GM18505 (cell line): ENCODE results near the gene GPC6.

Experiments
- ATAC-seq: cut with Tn5 transposase; IDR thresholded peaks from one replicate; pipeline ENCODE4 v1.9.1; 2021; ENCODE audit not compliant: unreplicated experiment
- POLR2A ChIP-seq: IDR thresholded peaks from 4 replicates; pipeline ENCODE4 v1.6.1; 2011; ENCODE audit warnings: borderline replicate concordance; ENCODE audit not compliant: insufficient read depth, insufficient read length; ENCODE audit errors: extremely low read depth

The GPC6 gene

GRCh38 chr13:94153586-94153985 is 927.0 kb downstream of the GPC6 start:
- no peak for ATAC-seq
- no peak for TF ChIP-seq POLR2A

- TF ChIP-seq POLR2A: no peak
- no peak for ATAC-seq
Observed at GRCh38 chr13:94154367-94154766, 927.8 kb downstream of the GPC6 start.

DNA sequence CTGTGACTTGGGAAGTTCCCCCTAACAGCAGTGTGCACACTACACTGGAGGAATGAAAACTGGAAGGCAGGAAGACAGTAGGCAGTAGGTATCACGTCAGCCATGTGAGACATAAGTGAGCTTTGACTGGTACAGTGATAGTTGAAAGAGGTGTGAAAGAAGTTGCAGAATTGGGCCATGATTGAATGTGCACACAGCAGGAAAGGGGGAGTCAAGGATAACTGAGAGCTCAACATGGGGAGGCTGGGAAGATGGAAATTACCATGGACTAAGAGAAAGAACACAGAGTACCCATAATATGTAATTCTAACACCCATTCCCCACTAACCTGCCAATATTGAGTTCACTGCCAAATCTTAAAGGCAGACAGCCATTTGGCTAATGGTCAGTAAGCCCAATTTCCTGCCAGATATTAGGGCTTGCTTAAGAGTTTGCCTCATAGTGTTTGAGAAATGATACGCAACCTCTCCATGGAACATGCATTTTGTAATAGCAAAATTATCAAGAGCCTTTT is 931.2 kb downstream of the GPC6 start:
- ATAC-seq: no peak
- TF ChIP-seq POLR2A: no peak

DNA sequence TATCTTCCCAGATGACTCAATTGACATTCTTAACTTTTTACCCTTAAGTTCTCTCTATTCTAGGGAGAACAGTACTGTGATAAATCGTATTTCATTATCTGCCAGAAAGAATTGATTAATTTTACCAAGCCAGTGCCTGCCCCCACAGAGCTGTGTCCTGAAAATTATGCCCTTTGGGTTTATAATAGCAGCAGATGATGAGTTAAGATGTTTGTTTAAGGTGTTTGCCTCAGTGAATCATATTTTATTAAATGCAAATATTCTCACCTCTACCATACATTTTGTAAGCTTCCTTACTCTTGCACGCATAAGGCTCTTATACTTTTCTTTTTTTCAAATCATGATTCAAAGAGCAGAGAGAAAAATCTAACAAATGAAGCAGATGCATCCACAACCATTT is 934.3 kb downstream of the GPC6 start:
- no peak for TF ChIP-seq POLR2A
- no peak for ATAC-seq

- no peak for ATAC-seq
- TF ChIP-seq POLR2A: no peak
Observed at GRCh38 chr13:94162289-94162688, 935.7 kb downstream of the GPC6 start.

DNA sequence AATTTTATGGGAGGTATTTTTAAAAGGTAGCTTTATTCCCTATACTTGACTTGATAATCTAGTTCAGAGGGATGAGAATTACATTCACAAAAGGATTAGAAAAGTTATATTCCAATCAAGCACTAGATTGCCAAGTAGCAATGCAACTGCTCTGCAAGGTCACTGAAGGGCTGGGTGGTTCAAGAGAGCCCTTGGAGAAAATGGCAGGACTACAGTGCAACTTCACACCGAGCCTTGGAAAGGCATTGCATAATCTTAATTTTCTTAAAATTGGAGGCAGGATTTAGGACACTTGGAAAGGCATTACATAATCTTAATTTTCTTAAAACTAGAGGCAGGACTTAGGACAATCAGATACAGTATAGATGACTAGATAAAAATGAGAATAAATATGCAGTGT is 936.9 kb downstream of the GPC6 start:
- no peak for TF ChIP-seq POLR2A
- ATAC-seq: no peak

DNA sequence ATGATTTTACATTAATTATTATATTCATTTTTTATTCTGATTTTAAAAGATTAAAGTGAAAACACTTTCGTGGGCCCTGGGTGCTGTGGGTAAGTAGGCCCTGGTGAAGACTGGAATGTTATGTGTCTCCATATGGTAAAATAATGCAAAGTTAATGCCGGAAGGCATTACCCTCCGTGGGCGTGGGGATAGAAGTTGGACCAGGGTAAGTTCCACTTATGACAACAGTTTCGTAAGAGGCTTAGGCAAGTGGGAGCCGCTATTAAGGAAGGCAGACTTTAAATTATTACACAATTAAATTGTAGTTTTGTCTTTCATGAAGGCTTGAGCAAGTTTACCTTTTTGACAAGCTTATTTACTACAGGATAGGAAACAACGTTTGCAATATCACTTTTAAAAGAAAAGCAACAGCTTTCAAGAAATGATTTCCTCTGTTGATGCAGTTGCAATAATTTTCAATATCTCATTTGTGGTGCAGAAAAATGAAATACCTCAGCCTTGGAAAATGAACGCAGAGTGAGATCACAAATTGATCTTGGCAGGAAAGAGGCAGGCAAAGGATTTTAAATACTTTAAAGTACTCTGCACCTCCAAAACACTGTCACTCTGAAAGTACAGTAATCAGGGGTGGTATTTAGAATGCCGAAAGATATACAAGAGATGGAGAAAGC is 942.3 kb downstream of the GPC6 start:
- TF ChIP-seq POLR2A: no peak
- ATAC-seq: no peak

- ATAC-seq: no peak
- TF ChIP-seq POLR2A: no peak
Observed at GRCh38 chr13:94169454-94170144, 943.0 kb downstream of the GPC6 start.

GRCh38 chr13:94170145-94170571 is 943.6 kb downstream of the GPC6 start:
- no peak for TF ChIP-seq POLR2A
- ATAC-seq: no peak

- no peak for TF ChIP-seq POLR2A
- ATAC-seq: no peak
Observed at GRCh38 chr13:94172416-94172815, 945.8 kb downstream of the GPC6 start.

GRCh38 chr13:94173312-94173854 is 946.8 kb downstream of the GPC6 start:
- no peak for TF ChIP-seq POLR2A
- no peak for ATAC-seq

GRCh38 chr13:94174009-94174408 is 947.4 kb downstream of the GPC6 start:
- TF ChIP-seq POLR2A: no peak
- ATAC-seq: no peak

- no peak for ATAC-seq
- TF ChIP-seq POLR2A: no peak
Observed at GRCh38 chr13:94175076-94175475, 948.5 kb downstream of the GPC6 start.

DNA sequence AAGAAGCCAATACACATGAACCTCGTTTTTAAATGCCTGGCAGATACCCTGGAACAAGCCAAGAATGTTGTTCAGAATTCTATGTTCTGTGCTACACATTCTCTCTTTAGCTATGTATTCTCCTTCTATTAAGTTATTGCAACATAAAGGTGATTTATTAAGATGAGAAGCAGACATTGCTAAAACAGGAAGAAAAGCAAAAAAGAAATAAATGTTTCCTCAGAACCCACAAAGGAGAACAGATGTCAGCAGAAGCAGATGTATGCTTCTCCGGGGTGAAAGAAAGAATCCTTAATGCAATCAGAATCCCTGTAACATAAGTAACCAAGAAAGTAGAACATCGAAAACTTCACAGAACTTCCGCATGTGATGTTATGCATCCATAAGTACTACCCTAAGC is 950.0 kb downstream of the GPC6 start:
- ATAC-seq: no peak
- TF ChIP-seq POLR2A: no peak

DNA sequence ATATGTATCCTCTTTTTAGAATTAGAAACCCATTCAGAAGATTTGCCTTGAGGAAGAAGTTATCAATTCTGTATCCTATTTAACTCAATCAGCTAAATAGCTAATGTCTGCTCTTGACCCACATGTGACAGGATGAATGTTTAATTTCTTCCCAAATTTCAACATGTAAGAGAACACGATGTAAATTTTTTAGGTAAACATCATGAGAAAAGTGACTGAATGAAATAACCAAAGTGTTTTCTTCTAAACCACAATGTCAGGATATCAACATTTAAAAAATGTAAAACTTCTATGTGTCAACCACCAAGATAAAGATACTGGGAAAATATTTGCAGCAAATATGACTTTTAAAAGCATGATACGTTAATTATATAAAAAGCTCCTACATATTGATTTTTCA is 950.4 kb downstream of the GPC6 start:
- no peak for TF ChIP-seq POLR2A
- ATAC-seq: no peak

DNA sequence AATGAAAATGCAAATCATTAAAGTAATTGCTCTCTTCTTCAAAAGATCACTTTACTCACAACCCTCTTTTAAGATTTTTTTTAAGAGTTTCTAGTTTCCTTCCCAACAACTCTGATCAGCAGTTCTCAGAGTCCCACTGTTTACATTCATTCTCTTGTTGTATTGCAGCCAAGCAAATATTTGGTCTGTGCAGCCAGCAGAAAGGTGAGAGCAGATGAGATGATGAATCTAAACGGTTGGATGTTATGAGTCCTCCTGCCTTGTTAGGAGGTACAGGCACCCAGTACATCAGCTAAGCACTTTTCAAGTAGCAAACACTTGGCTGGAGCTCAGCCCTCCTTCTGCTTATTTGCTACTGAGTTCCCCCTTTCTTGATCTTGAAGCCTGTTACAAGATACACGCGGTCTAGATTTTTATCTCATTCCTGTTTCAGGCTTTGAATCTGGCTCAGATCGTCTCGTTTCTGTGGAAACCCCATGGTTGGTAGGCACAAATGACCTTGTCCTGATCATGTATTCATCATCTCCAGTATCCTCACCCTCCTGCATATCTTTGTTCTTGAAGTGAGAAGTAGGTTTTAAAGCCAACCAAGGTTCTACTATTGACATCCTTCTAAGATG is 952.1 kb downstream of the GPC6 start:
- no peak for TF ChIP-seq POLR2A

More for the DNA sequence above, 952.1 kb downstream of the GPC6 start:
- no peak for ATAC-seq
